GM21528 (cell line): ENCODE measurements around the gene PHOX2A.
"Not testable (repeated sequence)": the region's sequence is repeated elsewhere in the genome, so short reads cannot be mapped to it uniquely, and the experiment has no call there.

Source experiments
- ATAC-seq: cut with Tn5 transposase; IDR thresholded peaks from one replicate; pipeline ENCODE4 v1.9.1; 2021; ENCODE audit warnings: mild to moderate bottlenecking, moderate library complexity; ENCODE audit not compliant: unreplicated experiment, low FRiP score

PHOX2A gene

DNA sequence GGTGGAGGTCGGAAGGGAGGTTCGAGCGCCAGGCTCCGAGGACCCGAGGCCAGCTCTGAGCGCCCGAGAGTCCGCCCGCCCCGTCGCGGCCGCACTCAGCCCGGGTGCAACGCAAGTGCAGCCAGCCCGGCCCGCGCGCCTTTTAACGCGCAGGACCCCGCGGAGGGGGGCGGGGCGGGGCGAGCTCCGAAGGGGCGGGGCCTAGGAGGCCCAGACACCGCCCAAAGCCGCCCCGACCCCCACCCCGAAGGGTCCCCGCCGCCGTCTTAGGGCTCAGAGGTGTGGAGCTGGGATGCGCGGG, at the start of gene PHOX2A:
PHOX2A (minus strand) TSS at position 117 of the 301 bp plus-strand sequence. CDS start 172 bp downstream, outside the sequence.
- ATAC-seq = no peak

- no peak for ATAC-seq
These were observed 49.4 kb upstream of the PHOX2A start for GRCh38 chr11:72293391-72293790.

DNA sequence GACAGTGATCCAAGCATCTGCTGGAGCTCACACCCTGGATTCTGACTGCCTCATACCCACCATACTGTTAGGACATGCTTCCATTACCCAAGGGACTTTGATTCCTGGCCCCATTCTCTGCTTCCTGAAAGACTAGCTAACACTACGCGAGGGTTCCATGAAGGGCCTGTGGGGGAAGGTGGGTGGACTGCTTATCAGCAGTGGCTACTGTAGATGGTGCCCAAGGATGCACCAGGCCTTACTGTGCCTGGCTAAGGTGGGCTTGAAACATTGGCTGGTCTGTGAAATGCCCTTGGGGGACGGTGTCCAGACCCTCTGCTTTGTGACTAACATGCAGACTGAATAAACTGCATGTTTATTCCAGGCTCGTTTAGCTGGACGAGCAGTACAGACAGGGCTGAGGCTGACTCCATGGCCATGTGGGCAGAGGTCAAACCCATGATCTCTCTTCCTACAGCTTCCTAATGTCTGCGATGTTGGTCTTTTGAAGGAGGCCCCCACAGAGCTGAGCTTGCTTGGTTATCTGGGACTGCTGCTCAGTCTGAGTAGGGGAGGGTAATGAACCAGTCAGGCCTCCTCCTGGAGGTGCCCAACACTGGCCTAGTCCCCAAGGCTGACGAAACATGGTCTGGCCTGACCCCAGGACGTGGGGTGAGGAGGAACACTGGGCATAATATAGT, 48.3 kb upstream of the PHOX2A start:
- no peak for ATAC-seq

GRCh38 chr11:72290741-72291140, 46.8 kb upstream of the PHOX2A start:
- not testable (repeated sequence) for ATAC-seq

GRCh38 chr11:72287293-72287692, 43.3 kb upstream of the PHOX2A start:
- no peak for ATAC-seq

- no peak for ATAC-seq
These were observed 40.0 kb upstream of the PHOX2A start for GRCh38 chr11:72283947-72284346.

DNA sequence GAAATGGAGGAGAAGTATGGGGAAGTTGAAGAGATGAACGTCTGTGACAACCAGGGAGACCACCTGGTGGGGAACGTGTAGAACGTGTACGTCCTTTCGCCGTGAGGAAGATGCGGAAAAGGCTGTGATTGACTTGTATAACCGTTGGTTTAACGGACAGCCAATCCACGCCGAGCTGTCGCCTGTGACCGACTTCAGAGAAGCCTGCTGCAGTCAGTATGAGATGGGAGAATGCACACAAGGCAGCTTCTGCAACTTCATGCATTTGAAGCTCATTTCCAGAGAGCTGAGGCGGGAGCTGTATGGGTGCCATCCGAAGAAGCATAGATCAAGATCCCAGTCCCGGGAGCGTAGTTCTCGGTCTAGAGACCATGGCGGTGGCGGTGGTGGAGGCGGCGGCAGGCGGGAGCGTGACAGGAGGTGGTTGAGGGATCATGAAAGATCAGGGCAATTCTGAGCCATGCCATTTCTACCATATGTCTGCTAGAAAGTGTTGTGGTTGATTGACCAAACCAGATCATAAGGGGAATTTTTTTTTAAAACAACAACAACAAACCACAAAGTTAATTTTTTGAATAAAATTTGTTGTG, 36.8 kb upstream of the PHOX2A start:
- no peak for ATAC-seq

GRCh38 chr11:72280037-72280436, 36.1 kb upstream of the PHOX2A start:
- no peak for ATAC-seq

GRCh38 chr11:72278905-72279304, 34.9 kb upstream of the PHOX2A start:
- no peak for ATAC-seq

GRCh38 chr11:72274435-72274834, 30.5 kb upstream of the PHOX2A start:
- ATAC-seq = no peak

- no peak for ATAC-seq
These were observed 28.0 kb upstream of the PHOX2A start for GRCh38 chr11:72271980-72272379.

DNA sequence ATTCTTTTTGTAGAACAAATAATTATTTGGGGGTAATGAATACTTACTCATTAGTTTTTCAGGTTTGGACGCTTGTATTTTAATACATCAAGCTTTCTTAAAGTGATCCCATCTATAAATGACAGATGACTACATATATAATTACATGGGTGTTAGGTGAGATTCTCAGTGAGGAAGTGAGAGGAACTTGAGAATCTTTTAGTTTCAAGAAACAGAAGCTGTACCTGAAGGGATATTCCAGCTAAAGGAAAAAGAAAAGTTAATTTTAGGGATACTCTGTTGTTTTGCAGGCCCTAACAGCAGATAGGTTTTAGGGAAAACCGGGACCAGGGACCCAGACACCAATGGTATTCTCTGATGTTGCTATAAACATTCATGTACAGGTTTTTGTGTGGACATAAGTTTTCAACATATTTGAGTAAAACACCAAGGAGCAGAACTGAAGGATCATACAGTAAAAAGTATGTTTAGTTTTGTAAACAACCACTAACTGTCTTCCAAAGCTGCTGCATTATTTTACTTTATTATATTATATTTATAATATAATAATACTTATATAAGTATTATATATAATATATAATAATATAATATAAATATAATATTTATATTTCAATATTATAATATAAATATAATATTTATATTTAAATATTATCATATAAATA, 24.1 kb upstream of the PHOX2A start:
- ATAC-seq = no peak

DNA sequence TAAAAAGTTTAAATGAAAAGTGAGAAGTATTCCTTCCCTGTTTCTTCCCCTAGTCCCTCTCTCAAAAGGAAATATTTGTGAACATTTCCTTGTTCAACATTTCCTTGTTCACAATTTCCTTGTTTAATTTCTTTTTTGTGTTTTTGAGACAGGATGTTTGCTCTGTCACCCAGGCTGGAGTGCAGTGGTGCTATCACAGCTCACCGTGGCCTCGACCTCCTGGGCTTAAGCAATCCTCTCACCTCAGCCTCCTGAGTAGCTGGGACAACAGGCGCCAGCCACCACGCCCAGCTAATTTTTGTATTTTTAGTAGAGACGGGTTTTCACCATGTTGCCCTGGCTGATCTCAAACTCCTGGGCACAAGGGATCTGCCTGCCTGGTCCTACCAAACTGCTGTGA, 23.0 kb upstream of the PHOX2A start:
- not testable (repeated sequence) for ATAC-seq

DNA sequence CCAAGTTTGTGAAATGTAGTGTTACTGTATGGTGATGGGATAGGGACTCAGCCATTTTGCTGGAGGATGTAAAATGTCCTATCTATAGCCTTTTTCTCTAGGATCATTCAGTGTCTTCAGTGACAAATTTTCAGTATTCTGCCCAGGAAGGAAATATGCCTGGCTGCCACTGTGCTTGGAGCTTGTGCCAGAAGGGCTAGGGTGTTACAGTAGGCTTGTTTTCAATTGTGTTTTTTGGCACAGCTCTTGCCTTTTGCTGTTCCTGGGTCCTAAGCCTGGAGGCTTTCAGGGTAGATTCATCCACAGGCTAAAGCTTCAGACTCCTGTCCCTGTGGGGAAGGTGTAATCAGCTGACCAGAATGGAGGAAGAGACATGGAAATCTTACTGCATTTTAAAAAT, 22.0 kb upstream of the PHOX2A start:
- ATAC-seq = no peak

GRCh38 chr11:72263361-72263760, 19.4 kb upstream of the PHOX2A start:
- no peak for ATAC-seq

DNA sequence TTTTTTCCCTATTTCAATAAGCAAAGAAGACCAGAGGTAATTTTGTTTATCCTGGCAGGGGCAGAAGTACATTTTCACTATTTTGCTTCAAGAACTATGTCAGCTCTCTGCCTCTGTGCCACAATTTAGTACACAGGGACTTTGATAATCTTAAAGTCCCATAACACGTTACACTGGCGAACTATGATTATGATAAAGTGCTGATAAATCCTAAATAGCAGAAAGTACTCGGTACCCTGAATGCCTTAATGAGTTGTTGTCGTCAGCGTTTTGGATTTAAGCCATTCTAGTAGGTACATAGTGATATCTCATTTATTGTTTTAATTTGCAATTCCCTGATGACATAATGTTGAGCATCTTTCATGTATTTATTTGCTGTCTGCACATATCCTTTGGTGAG, 16.6 kb upstream of the PHOX2A start:
- ATAC-seq = no peak

DNA sequence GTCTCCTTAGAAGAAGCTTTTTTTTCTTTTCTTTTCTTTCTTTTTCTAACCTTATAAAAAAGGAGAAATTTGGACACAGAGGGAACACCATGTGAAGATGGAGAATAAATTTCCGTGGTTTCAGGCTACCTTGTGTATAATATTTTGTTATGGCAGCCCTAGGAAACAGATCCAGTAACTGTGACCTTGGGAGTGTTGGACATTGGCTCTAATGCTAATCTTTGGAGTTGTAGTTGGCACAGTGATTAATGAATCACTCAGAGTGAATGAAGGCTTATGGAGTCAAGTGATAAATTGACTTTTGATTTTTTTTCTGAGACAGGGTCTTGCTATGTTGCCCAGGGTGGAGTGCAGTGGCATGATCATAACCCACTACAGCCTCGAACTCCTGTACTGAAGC, 15.5 kb upstream of the PHOX2A start:
- ATAC-seq = no peak

GRCh38 chr11:72257570-72257969, 13.6 kb upstream of the PHOX2A start:
- ATAC-seq = no peak

- no peak for ATAC-seq
These were observed 10.5 kb upstream of the PHOX2A start for GRCh38 chr11:72254299-72254993.

- no peak for ATAC-seq
These were observed 9.4 kb upstream of the PHOX2A start for GRCh38 chr11:72253392-72253791.

- no peak for ATAC-seq
These were observed 7.6 kb upstream of the PHOX2A start for GRCh38 chr11:72251614-72252013.
